ENCODE results near the gene ZSWIM4.

- TF ChIP-seq POLR2A (IDR thresholded peaks at IDR 0.05) (no peak), CTCF (IDR thresholded peaks at IDR 0.05) (no peak)
These were observed 55.0 kb downstream of the ZSWIM4 start for GRCh38 chr19:13849991-13850909.
